ENCODE data around the gene PA2G4. TPM values are rescaled to one million over a fixed set of nuclear protein-coding genes. Genes with fewer than 3 reads are reported as not detected.
A peak's percentile ranks its signal among the peaks of the same experiment; 100 is the strongest.

Gene PA2G4
- total and polyA plus RNA-seq, 10 of the 15 experiments (the other 5 are each of a cell fraction or from before 2014, with no cell fraction given): 148 to 514 (median 406) TPM

DNA sequence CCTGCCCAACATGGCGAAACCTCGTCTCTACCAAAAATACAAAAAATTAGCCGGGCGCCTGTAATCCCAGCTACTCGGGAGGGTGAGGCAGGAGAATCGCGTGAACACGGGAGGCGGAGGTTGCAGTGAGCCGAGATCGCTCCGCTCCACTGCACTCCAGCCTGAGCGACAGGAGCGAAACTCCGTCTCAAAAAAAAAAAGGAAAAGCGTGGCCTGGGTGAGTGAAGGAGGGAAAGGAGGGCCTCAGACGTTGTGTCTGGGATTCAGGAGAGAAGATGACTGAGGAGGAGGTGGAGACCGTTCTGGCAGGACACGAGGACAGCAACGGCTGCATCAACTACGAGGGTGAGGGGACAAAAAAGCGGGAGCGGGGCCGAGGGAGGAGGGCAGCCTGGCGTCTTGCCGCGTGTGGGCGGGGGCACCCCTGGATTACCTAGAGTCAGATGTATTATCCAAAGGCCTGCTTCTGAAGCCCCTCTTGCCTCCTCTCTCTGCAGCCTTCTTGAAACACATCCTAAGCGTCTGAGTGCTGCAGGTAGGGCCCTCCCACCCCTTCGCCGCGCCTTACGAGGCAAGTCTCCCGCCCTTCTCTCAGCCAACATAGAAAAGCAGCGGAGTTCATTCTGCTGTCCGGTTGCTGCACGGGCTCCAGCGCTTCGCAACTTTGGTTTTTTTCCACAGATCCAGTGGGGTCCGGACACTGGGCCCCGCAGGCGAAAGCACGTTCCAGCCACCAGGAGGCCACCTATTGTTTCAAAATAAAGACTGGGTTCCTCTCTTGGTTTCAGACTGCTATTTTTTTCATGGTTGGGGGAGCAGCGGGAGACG lies 53.1 kb downstream of the PA2G4 start (continued):
- TF ChIP-seq, protein P1, sequence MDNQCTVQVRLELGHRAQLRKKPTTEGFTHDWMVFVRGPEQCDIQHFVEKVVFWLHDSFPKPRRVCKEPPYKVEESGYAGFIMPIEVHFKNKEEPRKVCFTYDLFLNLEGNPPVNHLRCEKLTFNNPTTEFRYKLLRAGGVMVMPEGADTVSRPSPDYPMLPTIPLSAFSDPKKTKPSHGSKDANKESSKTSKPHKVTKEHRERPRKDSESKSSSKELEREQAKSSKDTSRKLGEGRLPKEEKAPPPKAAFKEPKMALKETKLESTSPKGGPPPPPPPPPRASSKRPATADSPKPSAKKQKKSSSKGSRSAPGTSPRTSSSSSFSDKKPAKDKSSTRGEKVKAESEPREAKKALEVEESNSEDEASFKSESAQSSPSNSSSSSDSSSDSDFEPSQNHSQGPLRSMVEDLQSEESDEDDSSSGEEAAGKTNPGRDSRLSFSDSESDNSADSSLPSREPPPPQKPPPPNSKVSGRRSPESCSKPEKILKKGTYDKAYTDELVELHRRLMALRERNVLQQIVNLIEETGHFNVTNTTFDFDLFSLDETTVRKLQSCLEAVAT (IDR thresholded peaks at IDR 0.05): peak; percentile 90
- no peak for TF ChIP-seq SP1 (IDR thresholded peaks at IDR 0.05; ENCODE audit: low read depth, low read length)
- TF ChIP-seq BHLHE40 (IDR thresholded peaks at IDR 0.05; ENCODE audit: borderline replicate concordance in 1 of 2, low read depth in 2 of 2, low read length in 1 of 2): peak; percentile 44 to 50; a peak in 2 of 4 replicates
- no peak for TF ChIP-seq ZZZ3 (IDR thresholded peaks at IDR 0.05; ENCODE audit: control insufficient read depth, insufficient read length, low read depth)
- TF ChIP-seq YBX1 (IDR thresholded peaks at IDR 0.05): no peak
- TF ChIP-seq RBBP5 (conservative IDR thresholded peaks at IDR 0.05): no peak
- TF ChIP-seq RAD21 (IDR thresholded peaks at IDR 0.05; ENCODE audit: insufficient read depth, low read depth, low read length): peak; percentile 33
- no peak for TF ChIP-seq HDAC2 (IDR thresholded peaks at IDR 0.05)
- TF ChIP-seq RFX5 (IDR thresholded peaks at IDR 0.05; ENCODE audit: low read depth, low read length): no peak
- TF ChIP-seq POLR2AphosphoS2 (IDR thresholded peaks at IDR 0.05; ENCODE audit: low read depth, low read length): no peak
- no peak for TF ChIP-seq ZSCAN29 (IDR thresholded peaks at IDR 0.05)
- TF ChIP-seq, protein P2, sequence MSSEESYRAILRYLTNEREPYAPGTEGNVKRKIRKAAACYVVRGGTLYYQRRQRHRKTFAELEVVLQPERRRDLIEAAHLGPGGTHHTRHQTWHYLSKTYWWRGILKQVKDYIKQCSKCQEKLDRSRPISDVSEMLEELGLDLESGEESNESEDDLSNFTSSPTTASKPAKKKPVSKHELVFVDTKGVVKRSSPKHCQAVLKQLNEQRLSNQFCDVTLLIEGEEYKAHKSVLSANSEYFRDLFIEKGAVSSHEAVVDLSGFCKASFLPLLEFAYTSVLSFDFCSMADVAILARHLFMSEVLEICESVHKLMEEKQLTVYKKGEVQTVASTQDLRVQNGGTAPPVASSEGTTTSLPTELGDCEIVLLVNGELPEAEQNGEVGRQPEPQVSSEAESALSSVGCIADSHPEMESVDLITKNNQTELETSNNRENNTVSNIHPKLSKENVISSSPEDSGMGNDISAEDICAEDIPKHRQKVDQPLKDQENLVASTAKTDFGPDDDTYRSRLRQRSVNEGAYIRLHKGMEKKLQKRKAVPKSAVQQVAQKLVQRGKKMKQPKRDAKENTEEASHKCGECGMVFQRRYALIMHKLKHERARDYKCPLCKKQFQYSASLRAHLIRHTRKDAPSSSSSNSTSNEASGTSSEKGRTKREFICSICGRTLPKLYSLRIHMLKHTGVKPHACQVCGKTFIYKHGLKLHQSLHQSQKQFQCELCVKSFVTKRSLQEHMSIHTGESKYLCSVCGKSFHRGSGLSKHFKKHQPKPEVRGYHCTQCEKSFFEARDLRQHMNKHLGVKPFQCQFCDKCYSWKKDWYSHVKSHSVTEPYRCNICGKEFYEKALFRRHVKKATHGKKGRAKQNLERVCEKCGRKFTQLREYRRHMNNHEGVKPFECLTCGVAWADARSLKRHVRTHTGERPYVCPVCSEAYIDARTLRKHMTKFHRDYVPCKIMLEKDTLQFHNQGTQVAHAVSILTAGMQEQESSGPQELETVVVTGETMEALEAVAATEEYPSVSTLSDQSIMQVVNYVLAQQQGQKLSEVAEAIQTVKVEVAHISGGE (CRISPR knock-in tag; IDR thresholded peaks at IDR 0.05): no peak
- TF ChIP-seq POLR2AphosphoS5 (IDR thresholded peaks at IDR 0.05; ENCODE audit: low read length): no peak
- TF ChIP-seq, protein P3, sequence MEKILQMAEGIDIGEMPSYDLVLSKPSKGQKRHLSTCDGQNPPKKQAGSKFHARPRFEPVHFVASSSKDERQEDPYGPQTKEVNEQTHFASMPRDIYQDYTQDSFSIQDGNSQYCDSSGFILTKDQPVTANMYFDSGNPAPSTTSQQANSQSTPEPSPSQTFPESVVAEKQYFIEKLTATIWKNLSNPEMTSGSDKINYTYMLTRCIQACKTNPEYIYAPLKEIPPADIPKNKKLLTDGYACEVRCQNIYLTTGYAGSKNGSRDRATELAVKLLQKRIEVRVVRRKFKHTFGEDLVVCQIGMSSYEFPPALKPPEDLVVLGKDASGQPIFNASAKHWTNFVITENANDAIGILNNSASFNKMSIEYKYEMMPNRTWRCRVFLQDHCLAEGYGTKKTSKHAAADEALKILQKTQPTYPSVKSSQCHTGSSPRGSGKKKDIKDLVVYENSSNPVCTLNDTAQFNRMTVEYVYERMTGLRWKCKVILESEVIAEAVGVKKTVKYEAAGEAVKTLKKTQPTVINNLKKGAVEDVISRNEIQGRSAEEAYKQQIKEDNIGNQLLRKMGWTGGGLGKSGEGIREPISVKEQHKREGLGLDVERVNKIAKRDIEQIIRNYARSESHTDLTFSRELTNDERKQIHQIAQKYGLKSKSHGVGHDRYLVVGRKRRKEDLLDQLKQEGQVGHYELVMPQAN (conservative IDR thresholded peaks at IDR 0.05): peak; percentile 35; the same call in 1 of the 2 replicates
- TF ChIP-seq RELA (IDR thresholded peaks at IDR 0.05; ENCODE audit: borderline replicate concordance, partially characterized antibody): no peak
- TF ChIP-seq EZH2 (IDR thresholded peaks at IDR 0.05; ENCODE audit: borderline replicate concordance, control insufficient read depth, low read depth, low read length): no peak
- no peak for TF ChIP-seq SIX5 (IDR thresholded peaks at IDR 0.05; ENCODE audit: low read depth, low read length, severe bottlenecking)
- TF ChIP-seq, protein P4, sequence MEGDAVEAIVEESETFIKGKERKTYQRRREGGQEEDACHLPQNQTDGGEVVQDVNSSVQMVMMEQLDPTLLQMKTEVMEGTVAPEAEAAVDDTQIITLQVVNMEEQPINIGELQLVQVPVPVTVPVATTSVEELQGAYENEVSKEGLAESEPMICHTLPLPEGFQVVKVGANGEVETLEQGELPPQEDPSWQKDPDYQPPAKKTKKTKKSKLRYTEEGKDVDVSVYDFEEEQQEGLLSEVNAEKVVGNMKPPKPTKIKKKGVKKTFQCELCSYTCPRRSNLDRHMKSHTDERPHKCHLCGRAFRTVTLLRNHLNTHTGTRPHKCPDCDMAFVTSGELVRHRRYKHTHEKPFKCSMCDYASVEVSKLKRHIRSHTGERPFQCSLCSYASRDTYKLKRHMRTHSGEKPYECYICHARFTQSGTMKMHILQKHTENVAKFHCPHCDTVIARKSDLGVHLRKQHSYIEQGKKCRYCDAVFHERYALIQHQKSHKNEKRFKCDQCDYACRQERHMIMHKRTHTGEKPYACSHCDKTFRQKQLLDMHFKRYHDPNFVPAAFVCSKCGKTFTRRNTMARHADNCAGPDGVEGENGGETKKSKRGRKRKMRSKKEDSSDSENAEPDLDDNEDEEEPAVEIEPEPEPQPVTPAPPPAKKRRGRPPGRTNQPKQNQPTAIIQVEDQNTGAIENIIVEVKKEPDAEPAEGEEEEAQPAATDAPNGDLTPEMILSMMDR (IDR thresholded peaks at IDR 0.05 in 2 of 3, conservative IDR thresholded peaks at IDR 0.05 in 1 of 3; ENCODE audit: control insufficient read depth in 2 of 3, extremely low read depth in 1 of 3, insufficient read depth in 1 of 3, low read depth in 3 of 3, low read length in 3 of 3): peak; percentile 51 to 65 (median 57)
- TF ChIP-seq IKZF2 (IDR thresholded peaks at IDR 0.05): no peak
- TF ChIP-seq RCOR1 (conservative IDR thresholded peaks at IDR 0.05; ENCODE audit: low read depth, low read length): no peak
- TF ChIP-seq ZNF217 (IDR thresholded peaks at IDR 0.05): no peak
- TF ChIP-seq TAF1 (IDR thresholded peaks at IDR 0.05; ENCODE audit: borderline replicate concordance, low read depth, low read length): peak; percentile 84; the same call in 1 of the 2 replicates
